Bladder microvascular endothelial cell (primary cell): ENCODE results near the gene FAM124B. TPM values are rescaled to one million over a fixed set of nuclear protein-coding genes. Genes with fewer than 3 reads are reported as not detected.

Source experiments
- total RNA-seq: library from RNA; depleted of rRNA; stranded (reverse); fragments of >200 nt; gene quantifications from 2 replicates; pipeline ENCODE4 v1.2.3, GENCODE V29; 2014

FAM124B gene, protein sequence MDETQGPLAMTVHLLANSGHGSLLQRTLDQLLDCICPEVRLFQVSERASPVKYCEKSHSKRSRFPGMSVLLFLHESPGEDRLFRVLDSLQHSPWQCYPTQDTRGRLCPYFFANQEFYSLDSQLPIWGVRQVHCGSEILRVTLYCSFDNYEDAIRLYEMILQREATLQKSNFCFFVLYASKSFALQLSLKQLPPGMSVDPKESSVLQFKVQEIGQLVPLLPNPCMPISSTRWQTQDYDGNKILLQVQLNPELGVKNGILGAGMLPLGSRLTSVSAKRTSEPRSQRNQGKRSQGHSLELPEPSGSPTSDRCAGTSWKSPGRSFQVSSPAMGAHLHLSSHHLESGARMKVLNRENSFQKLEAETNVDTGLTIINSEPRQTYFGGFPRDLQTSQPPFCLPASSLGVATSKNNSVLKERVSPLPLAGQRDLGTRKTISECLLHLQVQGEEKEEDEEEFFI
- 64.1 and 147 TPM in 2 replicates for total RNA-seq

DNA sequence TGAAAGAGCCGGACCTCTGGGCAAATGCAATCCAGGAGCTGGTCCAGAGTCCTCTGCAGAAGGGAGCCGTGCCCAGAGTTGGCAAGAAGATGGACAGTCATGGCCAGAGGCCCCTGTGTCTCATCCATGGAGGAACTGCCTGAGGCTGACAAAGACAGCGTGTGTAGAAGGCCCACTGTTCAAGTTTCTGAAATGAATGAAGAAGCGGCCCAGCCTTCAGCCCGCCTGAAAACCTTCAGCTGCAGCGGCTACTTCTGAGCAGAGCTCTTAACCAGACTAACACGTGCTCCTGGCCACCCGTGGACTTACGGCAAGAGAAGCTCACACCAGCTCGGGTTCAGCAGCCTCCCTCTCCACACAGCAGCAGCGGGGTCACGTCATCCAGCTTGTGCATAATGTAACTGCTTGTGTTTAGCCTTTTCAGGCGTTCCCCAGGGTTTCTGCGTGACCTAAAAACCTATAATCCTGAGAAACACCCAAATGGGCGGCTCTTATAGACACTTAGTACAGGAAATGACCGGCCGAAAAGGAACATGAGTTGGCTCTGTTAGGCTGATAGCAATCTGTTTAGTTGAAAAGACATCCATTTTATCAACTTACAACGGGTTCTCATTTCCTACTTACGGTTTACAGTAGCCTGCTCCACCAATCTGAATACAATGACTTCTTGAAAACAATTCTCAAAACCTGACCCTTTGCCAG is at the start of gene FAM124B:
Gene FAM124B (minus strand): TSS at position 467 of the 702 bp plus-strand sequence. CDS start 339 bp downstream, at position 128.

Other genes with a start within 250 kb of the FAM124B start
- gene CUL3, start 183.3 kb upstream of the FAM124B start, total RNA-seq = 44.2 and 102 TPM in 2 replicates